Stimulated activated CD4-positive, alpha-beta T cell treated with anti-CD3 and anti-CD28 coated beads, Interleukin-4, amount 100 ng/mL, for 1 hour (primary cell): ENCODE data around the gene UNC13A.

ENCODE experiments used
- DNase-seq: peaks from one replicate; pipeline ENCODE4 v3.0.0-alpha.2; 2020

UNC13A gene

GRCh38 chr19:17687857-17688784, at the start of gene UNC13A:
Gene UNC13A (minus strand): TSS chr19:17688354. CDS start chr19:17688199, 155 bp downstream.
- peak; percentile 59 for DNase-seq

GRCh38 chr19:17737690-17738153, 49.6 kb upstream of the UNC13A start:
- DNase-seq, result no peak

GRCh38 chr19:17735410-17735809, 47.3 kb upstream of the UNC13A start:
- DNase-seq, result no peak

- DNase-seq, result no peak
Observed at GRCh38 chr19:17734146-17734545, 46.0 kb upstream of the UNC13A start.

GRCh38 chr19:17733127-17733526, 45.0 kb upstream of the UNC13A start:
- DNase-seq, result no peak

GRCh38 chr19:17727843-17728242, 39.7 kb upstream of the UNC13A start:
- DNase-seq, result no peak

- DNase-seq, result no peak
Observed at GRCh38 chr19:17726964-17727773, 39.0 kb upstream of the UNC13A start.

GRCh38 chr19:17726136-17726741, 38.1 kb upstream of the UNC13A start:
- no peak for DNase-seq

GRCh38 chr19:17725422-17726078, 37.4 kb upstream of the UNC13A start:
- DNase-seq, result no peak

- no peak for DNase-seq
Observed at GRCh38 chr19:17724655-17725054, 36.5 kb upstream of the UNC13A start.

- DNase-seq, result no peak
Observed at GRCh38 chr19:17722655-17723240, 34.6 kb upstream of the UNC13A start.

- DNase-seq, result no peak
Observed at GRCh38 chr19:17721821-17722220, 33.7 kb upstream of the UNC13A start.

GRCh38 chr19:17721111-17721628, 33.0 kb upstream of the UNC13A start:
- no peak for DNase-seq

GRCh38 chr19:17720440-17720839, 32.3 kb upstream of the UNC13A start:
- no peak for DNase-seq

- peak; percentile 55 for DNase-seq
Observed at GRCh38 chr19:17719730-17720400, 31.7 kb upstream of the UNC13A start.

GRCh38 chr19:17718947-17719711, 31.0 kb upstream of the UNC13A start, which contains the start of gene MAP1S:
Gene MAP1S (plus strand): TSS chr19:17719480. CDS start chr19:17719503, 23 bp downstream.
- peak; percentile 74 for DNase-seq

GRCh38 chr19:17718550-17718946, 30.4 kb upstream of the UNC13A start:
- no peak for DNase-seq

- no peak for DNase-seq
Observed at GRCh38 chr19:17716309-17716929, 28.3 kb upstream of the UNC13A start.

- no peak for DNase-seq
Observed at GRCh38 chr19:17711851-17712250, 23.7 kb upstream of the UNC13A start.

- DNase-seq, result no peak
Observed at GRCh38 chr19:17706750-17707181, 18.6 kb upstream of the UNC13A start.
